HepG2 (cell line): ENCODE results near the gene FLT3LG. TPM values are rescaled to one million over a fixed set of nuclear protein-coding genes. Genes with fewer than 3 reads are reported as not detected.
A peak's percentile ranks its signal among the peaks of the same experiment; 100 is the strongest.

Experiments
- ARNTL ChIP-seq: sonication (generic); formaldehyde crosslinking; IDR thresholded peaks from 2 replicates; pipeline ENCODE4 v1.4.0; 2020; ENCODE audit warnings: mild to moderate bottlenecking, missing genetic modification reagents
- CERS6 ChIP-seq: sonication (generic); formaldehyde crosslinking; IDR thresholded peaks from 2 replicates; pipeline ENCODE4 v1.5.0; 2020; ENCODE audit warnings: missing genetic modification reagents
- CREB1 ChIP-seq, 2 experiments: fragments of 450-650 bp in 1 of 2; IDR thresholded peaks; 2 replicates each; pipeline ENCODE4 v1.6.1; 2016 to 2017; ENCODE audit warnings: control low read depth in 1 of 2, mild to moderate bottlenecking in 1 of 2, missing compliant biosample characterization in 1 of 2, missing genetic modification characterization in 1 of 2
- ESRRA ChIP-seq: sonication (generic); formaldehyde crosslinking; IDR thresholded peaks from 2 replicates; pipeline ENCODE4 v1.5.1; 2020; ENCODE audit warnings: mild to moderate bottlenecking, low read depth, missing genetic modification reagents
- HBP1 ChIP-seq: IDR thresholded peaks from 2 replicates; pipeline ENCODE4 v1.6.1; 2016; ENCODE audit warnings: low read depth, control low read depth
- MED1 ChIP-seq: sonication (generic); formaldehyde crosslinking; IDR thresholded peaks from 2 replicates; pipeline ENCODE4 v1.4.0; 2020; ENCODE audit warnings: missing genetic modification reagents
- MTA3 ChIP-seq: sonication (generic); formaldehyde crosslinking; IDR thresholded peaks from 2 replicates; pipeline ENCODE4 v1.4.0; 2020; ENCODE audit warnings: missing genetic modification reagents
- MYNN ChIP-seq: sonication (generic); formaldehyde crosslinking; IDR thresholded peaks from 2 replicates; pipeline ENCODE4 v1.4.0; 2020; ENCODE audit warnings: mild to moderate bottlenecking, low read depth, missing genetic modification reagents
- NCOA5 ChIP-seq: sonication (generic); formaldehyde crosslinking; IDR thresholded peaks from 2 replicates; pipeline ENCODE4 v1.4.0; 2020; ENCODE audit warnings: missing genetic modification reagents
- POLR2A ChIP-seq, 2 experiments: IDR thresholded peaks; 2 replicates each; pipeline ENCODE4 v1.6.1; 2011; ENCODE audit warnings: low read depth in 2 of 2, low read length in 2 of 2, mild to moderate bottlenecking in 1 of 2, moderate library complexity in 1 of 2; ENCODE audit not compliant: insufficient read depth in 1 of 2
- SMARCE1 ChIP-seq: fragments of 450-650 bp; IDR thresholded peaks from 2 replicates; pipeline ENCODE4 v1.6.1; 2017; ENCODE audit warnings: borderline replicate concordance
- TBX2 ChIP-seq: sonication (generic); formaldehyde crosslinking; IDR thresholded peaks from 2 replicates; pipeline ENCODE4 v1.5.0; 2020; ENCODE audit warnings: missing genetic modification reagents, mild to moderate bottlenecking, borderline replicate concordance
- TFAP4 ChIP-seq: sonication (generic); IDR thresholded peaks from 2 replicates; pipeline ENCODE4 v1.6.1; 2016; ENCODE audit warnings: low read depth, borderline replicate concordance
- TFDP1 ChIP-seq: IDR thresholded peaks from 2 replicates; pipeline ENCODE4 v1.6.1; 2016; ENCODE audit warnings: missing compliant biosample characterization, missing genetic modification reagents, borderline replicate concordance
- ZBTB25 ChIP-seq: IDR thresholded peaks from 2 replicates; pipeline ENCODE4 v1.6.1; 2018; ENCODE audit warnings: missing genetic modification reagents
- ZFAT ChIP-seq: sonication (generic); formaldehyde crosslinking; conservative IDR thresholded peaks from 2 replicates; pipeline ENCODE4 v1.8.1; 2023; ENCODE audit warnings: missing genetic modification reagents, inconsistent platforms
- ZFP36L1 ChIP-seq: sonication (generic); formaldehyde crosslinking; IDR thresholded peaks from 2 replicates; pipeline ENCODE4 v1.8.0; 2022; ENCODE audit warnings: mild to moderate bottlenecking, missing genetic modification reagents, moderate library complexity
- ZNF143 ChIP-seq: sonication (generic); formaldehyde crosslinking; IDR thresholded peaks from 2 replicates; pipeline ENCODE4 v1.4.0; 2020; ENCODE audit warnings: missing genetic modification reagents
- ZNF317 ChIP-seq: sonication (generic); formaldehyde crosslinking; IDR thresholded peaks from 2 replicates; pipeline ENCODE4 v1.5.0; 2020; ENCODE audit warnings: mild to moderate bottlenecking, missing genetic modification reagents
- ZNF329 ChIP-seq: sonication (generic); formaldehyde crosslinking; IDR thresholded peaks from 2 replicates; pipeline ENCODE4 v1.9.0; 2021; ENCODE audit warnings: low read depth, mild to moderate bottlenecking, missing genetic modification reagents
- ZNF362 ChIP-seq: sonication (generic); formaldehyde crosslinking; IDR thresholded peaks from 2 replicates; pipeline ENCODE4 v1.4.0; 2020; ENCODE audit warnings: missing genetic modification reagents, mild to moderate bottlenecking, borderline replicate concordance
- ZNF577 ChIP-seq: sonication (generic); formaldehyde crosslinking; IDR thresholded peaks from 2 replicates; pipeline ENCODE4 v1.4.0; 2020; ENCODE audit warnings: mild to moderate bottlenecking, low read depth, missing genetic modification reagents, borderline replicate concordance
- ZNF790 ChIP-seq: sonication (generic); formaldehyde crosslinking; IDR thresholded peaks from 2 replicates; pipeline ENCODE4 v1.8.0; 2022; ENCODE audit warnings: missing genetic modification reagents, mild to moderate bottlenecking, borderline replicate concordance
- ZNF879 ChIP-seq: sonication (generic); formaldehyde crosslinking; IDR thresholded peaks from 2 replicates; pipeline ENCODE4 v1.8.1; 2023; ENCODE audit warnings: missing genetic modification reagents
- polyA plus RNA-seq, 8 experiments: library from polyadenylated mRNA; depleted of rRNA in 3 of 8; stranded (reverse) in 7 of 8; unstranded in 1 of 8; fragments of >200 nt; fragmentation: Illumina TruSeq in 4 of 8; extraction: Trizol in 4 of 8; gene quantifications; 2 replicates each; pipeline versions ENCODE4 v1.2.1 to v1.2.3, GENCODE V29; 2011 to 2016; ENCODE audit warnings: low read depth in 4 of 8, missing spikeins in 1 of 8, mixed read lengths in 1 of 8; ENCODE audit not compliant: insufficient read depth in 1 of 8
- total RNA-seq, 5 experiments: library from RNA; depleted of rRNA; stranded (reverse); fragments of >200 nt; fragmentation: Illumina TruSeq; extraction: Trizol; gene quantifications; 2 replicates each; pipeline ENCODE4 v1.2.3, GENCODE V29; 2016; ENCODE audit warnings: low read depth in 1 of 5

FLT3LG gene
- total and polyA plus RNA-seq, 2 of the 13 experiments (the other 11 are each of a cell fraction or from before 2014, with no cell fraction given), result 1.5 to 2.6 TPM

- peak; percentile 17; the same call in 1 of the 2 replicates for TF ChIP-seq HBP1 (CRISPR knock-in tag)
- peak; percentile 95 to 98 for TF ChIP-seq POLR2A (IDR thresholded peaks at IDR 0.05; ENCODE audit: insufficient read depth in 1 of 2, low read depth in 2 of 2, low read length in 2 of 2)
- no peak; the same call in 1 of the 2 replicates for TF ChIP-seq ZNF790
- TF ChIP-seq MED1 (CRISPR knock-in tag), result no peak
- no peak for TF ChIP-seq ARNTL (CRISPR knock-in tag)
- peak; percentile 95; the same call in 1 of the 2 replicates for TF ChIP-seq TFDP1 (CRISPR knock-in tag)
- peak; percentile 92 for TF ChIP-seq ZNF143 (CRISPR knock-in tag)
- no peak; the same call in 1 of the 2 replicates for TF ChIP-seq ZNF879 (CRISPR knock-in tag)
- TF ChIP-seq MYNN (CRISPR knock-in tag), result no peak
- no peak; the same call in 1 of the 2 replicates for TF ChIP-seq ZNF329
- TF ChIP-seq CREB1 (IDR thresholded peaks at IDR 0.05), result peak; percentile 66
- TF ChIP-seq CREB1 (CRISPR knock-in tag; IDR thresholded peaks at IDR 0.05), result peak; percentile 43
- no peak for TF ChIP-seq NCOA5 (CRISPR knock-in tag)
- no peak for TF ChIP-seq ZFAT (CRISPR knock-in tag)
- TF ChIP-seq ZFP36L1 (CRISPR knock-in tag), result no peak
- TF ChIP-seq SMARCE1, result no peak
- TF ChIP-seq CERS6 (CRISPR knock-in tag), result no peak
- no peak for TF ChIP-seq ESRRA (CRISPR knock-in tag)
- no peak; the same call in 1 of the 2 replicates for TF ChIP-seq TBX2 (CRISPR knock-in tag)
- TF ChIP-seq ZNF317 (CRISPR knock-in tag), result peak; percentile 45; the same call in 1 of the 2 replicates
- no peak; the same call in 1 of the 2 replicates for TF ChIP-seq TFAP4
- TF ChIP-seq MTA3 (CRISPR knock-in tag), result no peak
- TF ChIP-seq ZNF362 (CRISPR knock-in tag), result no peak
- 0 out of 2 replicates have a peak, but pooled peaks have one; percentile 72 for TF ChIP-seq ZBTB25 (CRISPR knock-in tag)
- no peak for TF ChIP-seq ZNF577 (CRISPR knock-in tag)
These were observed 20.8 kb upstream of the FLT3LG start, which contains the start of gene ALDH16A1 (continued) for GRCh38 chr19:49453013-49453756.
